Mucosa of gallbladder (tissue), 1 donor: Measurements from ENCODE around the gene PHOSPHO1. TPM values are rescaled to one million over a fixed set of nuclear protein-coding genes. Genes with fewer than 3 reads are reported as not detected.
"Not testable (repeated sequence)": the region's sequence is repeated elsewhere in the genome, so short reads cannot be mapped to it uniquely, and the experiment has no call there.

Experiments
- DNase-seq: peaks from one replicate; pipeline ENCODE4 v3.0.0-alpha.2; 2020; ENCODE audit warnings: low spot score
- total RNA-seq: library from RNA; stranded (reverse); gene quantifications from one replicate; pipeline ENCODE4 v1.2.1, GENCODE V29; 2021
- donor health status: DM: no; HTN: no; CAD: no.

Gene PHOSPHO1, protein sequence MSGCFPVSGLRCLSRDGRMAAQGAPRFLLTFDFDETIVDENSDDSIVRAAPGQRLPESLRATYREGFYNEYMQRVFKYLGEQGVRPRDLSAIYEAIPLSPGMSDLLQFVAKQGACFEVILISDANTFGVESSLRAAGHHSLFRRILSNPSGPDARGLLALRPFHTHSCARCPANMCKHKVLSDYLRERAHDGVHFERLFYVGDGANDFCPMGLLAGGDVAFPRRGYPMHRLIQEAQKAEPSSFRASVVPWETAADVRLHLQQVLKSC
- 0.23 TPM for total RNA-seq

GRCh38 chr17:49230636-49231562 lies at the start of gene PHOSPHO1:
Gene PHOSPHO1 (minus strand): TSS chr17:49230787. CDS start chr17:49226691, 4,096 bp downstream.
- peak; percentile 87 for DNase-seq

- DNase-seq, result no peak
These were observed 49.5 kb upstream of the PHOSPHO1 start for GRCh38 chr17:49280061-49280460.

- not testable (repeated sequence) for DNase-seq
These were observed 48.9 kb upstream of the PHOSPHO1 start for GRCh38 chr17:49279263-49280015.

DNA sequence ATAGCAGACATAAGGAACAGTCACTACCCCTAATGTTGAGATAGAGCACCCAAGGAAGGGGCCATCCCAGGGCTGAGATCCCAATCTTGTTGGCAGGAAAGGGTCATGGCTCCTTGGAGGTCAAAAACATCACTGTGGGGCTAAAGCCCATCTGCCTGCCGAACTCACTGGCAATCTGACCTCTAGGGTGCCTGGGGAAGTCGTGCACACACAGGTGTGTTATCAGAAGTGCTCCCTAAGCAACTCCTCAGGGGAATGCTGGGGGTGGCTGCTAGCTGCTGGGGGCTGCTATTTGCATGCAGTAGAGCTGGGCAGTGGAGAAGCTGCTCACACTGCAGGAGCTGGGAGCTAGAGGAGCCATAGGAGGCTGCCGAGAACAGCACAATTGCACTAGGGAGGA lies 47.5 kb upstream of the PHOSPHO1 start:
- DNase-seq, result no peak

DNA sequence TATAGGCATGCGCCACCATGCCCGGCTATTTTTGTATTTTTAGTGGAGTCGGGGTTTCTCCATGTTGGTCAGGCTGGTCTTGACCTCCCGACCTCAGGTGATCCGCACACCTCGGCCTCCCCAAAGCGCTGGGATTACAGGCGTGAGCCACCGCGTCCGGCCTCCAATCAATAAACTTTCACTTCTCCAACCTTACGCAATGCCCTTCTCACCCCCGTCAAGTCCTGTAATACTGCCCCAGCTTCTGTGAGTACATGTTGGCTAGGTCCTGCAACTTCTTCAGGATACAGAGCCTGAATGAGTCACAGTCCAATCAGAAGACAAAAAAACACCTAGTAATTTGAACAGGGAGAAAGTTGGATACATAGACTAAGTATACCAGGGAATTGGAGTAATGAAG lies 47.1 kb upstream of the PHOSPHO1 start:
- no peak for DNase-seq

- DNase-seq, result not testable (repeated sequence)
These were observed 45.4 kb upstream of the PHOSPHO1 start for GRCh38 chr17:49275981-49276380.

DNA sequence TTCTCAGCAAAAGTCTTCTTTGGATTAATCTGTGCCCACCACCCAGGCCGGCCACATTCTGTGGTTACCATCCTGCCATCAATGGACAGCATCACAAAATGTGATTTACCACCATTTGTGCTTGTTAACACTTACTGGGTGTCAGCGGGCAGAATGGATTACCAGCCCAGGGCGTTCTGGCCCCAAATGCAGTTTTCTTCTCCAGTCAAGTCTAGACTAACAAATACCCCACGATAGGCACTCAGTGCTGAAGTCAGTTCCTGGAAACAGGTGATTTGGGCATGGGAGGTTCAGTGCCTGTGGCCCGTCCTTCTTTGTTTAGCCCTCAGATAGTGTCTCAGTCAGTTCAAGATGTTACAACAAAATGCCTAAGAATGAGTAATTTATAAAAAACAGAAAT lies 38.8 kb upstream of the PHOSPHO1 start:
- DNase-seq, result no peak

DNA sequence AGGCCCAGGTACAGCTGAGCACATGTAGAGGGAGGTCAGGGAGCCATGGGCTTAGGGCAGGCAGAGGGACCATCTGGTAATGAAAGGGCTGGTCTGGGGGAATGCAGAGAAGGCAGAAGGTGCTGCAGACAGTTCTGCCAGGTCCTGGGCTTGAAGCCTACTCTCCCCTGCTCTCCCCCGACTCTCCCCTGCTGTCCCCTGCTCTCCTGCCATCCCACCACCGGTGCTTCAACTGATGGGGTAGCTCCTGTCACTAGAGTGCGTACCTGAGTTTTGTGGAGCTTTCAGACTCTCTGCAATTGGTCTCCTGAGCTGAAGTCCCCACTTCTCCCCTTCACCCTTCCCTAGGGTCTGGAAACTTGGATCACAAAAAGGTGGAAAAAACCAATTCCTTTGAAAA lies 37.3 kb upstream of the PHOSPHO1 start:
- DNase-seq, result no peak

- DNase-seq, result no peak
These were observed 35.6 kb upstream of the PHOSPHO1 start for GRCh38 chr17:49266233-49266632.

DNA sequence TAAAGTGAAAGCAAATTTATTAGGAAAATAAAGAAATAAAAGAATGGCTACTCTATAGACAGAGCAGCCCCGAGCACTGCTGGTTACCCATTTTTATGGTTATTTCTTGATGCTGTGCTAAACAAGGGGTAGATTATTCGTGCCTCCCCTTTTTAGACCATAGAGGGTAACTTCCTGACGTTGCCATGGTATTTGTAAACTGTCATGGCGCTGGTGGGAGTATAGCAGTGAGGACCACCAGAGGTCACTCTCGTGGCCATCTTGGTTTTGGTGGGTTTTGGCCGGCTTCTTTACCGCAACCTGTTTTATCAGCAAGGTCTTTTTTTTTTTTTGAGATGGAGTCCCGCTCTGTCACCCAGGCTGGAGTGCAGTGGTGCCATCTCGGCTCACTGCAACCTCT lies 31.0 kb upstream of the PHOSPHO1 start:
- DNase-seq, result not testable (repeated sequence)

GRCh38 chr17:49260817-49261291 lies 30.3 kb upstream of the PHOSPHO1 start:
- DNase-seq, result no peak

DNA sequence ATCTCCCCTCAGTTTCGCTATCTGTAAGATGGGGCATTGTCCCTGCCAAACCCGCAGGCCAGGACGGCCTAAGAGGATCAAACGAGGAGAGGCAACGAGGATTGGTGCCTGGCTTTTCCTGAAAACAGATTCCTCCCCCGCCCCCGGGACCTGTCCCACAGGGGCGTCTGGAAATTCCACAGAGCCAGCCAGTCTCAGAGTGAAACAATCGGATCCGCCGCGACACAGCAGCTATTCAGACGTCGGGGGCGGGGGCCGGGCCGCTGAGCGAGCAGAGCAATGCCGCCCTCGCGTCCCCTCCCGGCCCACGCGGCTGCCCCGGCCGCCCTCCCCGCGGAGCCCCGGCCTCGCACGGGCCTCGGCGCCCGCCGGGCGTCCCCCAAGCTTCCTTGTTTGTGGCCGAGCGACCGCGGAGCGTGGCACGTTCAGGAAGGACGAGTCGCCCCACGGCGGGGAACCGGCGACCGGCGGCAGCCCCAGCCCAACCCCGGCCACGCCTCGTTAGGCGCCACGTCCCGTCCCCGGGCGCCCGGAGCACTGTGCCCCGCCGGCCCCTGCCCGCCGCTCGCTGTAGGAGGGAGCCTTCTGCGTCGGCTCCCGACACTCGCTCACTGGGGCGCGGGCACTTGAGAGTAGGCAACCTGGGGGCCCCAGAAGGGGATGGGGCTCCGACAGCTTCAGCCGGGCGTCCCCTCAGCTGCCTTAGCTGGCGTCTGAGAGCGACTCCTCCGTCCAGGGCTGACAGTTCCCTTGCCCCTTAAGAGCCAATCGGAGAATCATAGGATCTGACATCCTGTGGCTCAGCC lies 29.6 kb upstream of the PHOSPHO1 start:
- DNase-seq, result peak; percentile 36

- no peak for DNase-seq
These were observed 29.1 kb upstream of the PHOSPHO1 start for GRCh38 chr17:49259663-49260010.

DNA sequence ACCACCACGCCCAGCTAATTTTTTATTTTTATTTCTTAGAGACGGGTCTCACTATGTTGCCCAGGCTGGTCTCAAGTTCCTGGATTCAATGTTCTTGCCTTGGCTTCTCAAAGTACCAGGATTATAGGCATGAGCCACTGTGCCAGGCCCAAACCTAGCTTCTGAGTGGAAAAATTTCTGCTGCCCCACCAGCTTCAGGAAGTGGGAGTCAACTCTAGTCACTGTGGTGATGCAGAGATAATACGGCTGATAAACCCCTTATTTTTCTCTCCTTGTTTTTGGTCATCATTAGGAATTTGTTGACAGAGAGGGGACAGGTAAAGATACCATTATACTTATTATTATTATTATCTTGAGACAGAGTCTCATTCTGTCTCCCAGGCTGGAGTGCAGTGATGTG lies 27.8 kb upstream of the PHOSPHO1 start:
- DNase-seq, result no peak

GRCh38 chr17:49255125-49255524 lies 24.5 kb upstream of the PHOSPHO1 start:
- DNase-seq, result no peak

- DNase-seq, result no peak
These were observed 23.5 kb upstream of the PHOSPHO1 start for GRCh38 chr17:49254066-49254465.

DNA sequence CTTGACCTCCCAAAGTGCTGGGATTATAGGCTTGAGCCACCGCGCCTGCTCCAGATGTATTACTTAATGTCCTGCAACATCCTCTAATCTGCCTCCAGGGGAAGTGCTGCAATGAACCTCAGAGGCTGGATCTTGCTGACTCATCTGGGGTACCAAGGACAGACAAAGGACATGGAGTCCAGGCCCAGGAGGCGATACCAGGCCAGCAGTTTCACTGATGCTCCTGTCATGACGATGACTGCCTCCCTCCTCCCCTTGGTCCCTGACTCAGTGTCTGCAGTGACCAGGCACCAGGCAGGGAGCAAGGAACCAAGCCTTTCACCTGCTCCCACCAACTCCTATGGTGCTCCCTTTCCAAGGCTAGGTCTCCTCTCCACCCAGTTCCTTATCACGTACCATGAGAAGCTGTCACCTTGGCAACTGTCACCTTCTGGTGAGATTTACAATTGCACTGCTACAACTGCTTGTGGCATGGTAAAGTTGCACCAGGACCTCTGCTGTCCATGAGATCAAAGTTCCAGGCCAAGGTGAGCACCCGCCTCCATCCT lies 21.6 kb upstream of the PHOSPHO1 start:
- DNase-seq, result no peak

DNA sequence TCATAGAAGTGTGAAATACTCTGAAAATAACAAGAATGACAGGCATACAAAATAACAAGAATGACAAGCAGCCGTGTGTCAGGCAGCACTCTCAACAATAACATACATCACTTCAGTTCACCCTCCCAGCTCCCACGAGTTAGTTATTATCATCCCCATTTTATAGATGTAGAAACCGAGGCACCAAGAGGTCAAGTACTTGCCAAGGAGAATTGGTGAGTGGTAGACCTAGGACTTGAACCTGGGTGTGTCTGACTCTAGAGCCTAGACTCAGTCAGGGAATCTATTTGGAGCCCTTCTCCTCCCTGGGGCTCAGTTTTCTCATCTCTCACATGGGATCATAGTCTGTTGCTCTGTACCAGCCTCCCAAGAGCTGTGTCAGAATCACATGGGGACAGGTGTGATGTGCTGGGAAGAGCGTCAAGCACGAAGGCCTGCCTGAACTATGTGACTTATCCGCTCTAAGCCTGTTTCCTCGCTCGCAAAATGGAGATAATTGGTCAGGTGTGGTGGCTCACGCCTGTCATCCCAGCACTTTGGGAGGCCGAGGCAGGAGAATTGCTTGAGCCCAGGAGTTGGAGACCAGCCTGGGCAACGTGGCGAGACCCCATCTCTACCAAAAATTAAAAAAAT lies 19.4 kb upstream of the PHOSPHO1 start:
- no peak for DNase-seq

DNA sequence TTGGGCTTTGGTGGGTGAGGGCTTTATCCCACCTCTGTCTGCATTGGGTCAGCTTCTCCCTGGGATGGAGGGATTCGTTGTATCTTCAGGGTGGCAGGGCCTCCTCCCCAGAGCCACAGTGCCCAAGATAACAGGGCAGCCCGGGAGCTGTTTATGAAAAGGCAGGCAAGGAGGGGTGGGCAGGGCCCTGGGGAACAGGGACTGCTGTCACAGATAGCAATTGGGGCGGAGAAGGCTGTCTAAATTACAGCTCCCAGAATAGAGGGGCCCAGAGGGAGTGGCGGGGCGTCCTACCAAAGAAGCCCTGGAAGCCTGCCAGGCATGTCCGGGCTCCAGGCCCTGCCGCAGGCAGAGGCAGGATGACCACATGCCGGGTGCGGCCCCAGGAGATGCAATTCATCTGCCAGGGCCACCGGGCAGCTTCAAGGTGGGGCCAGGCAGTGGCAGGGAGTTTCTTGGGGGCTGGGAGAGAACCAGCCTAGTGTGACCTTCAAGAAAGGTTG lies 18.8 kb upstream of the PHOSPHO1 start:
- no peak for DNase-seq

DNA sequence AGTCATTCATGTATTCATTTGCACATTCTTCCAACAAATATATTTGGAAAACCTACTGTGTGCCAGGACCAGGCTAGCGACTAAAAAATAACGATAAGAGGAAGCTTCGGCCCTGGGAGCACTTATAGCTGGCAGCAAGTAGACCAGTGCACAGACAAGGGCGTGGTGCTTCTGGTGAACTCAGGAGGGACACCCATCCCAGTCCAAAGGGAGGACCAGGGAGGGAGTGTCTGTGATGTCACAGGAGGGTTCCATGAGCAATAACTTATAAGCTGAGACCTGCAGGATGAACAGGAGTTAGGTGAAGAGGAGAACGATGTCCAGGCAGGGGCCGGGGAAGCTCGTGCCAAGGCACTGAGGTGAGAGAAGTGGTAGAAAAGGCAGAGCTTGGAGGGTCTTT lies 17.4 kb upstream of the PHOSPHO1 start:
- DNase-seq, result no peak
